ENCODE measurements around the gene LRRFIP2. TPM values are rescaled to one million over a fixed set of nuclear protein-coding genes. Genes with fewer than 3 reads are reported as not detected.
"Not testable (repeated sequence)": the region's sequence is repeated elsewhere in the genome, so short reads cannot be mapped to it uniquely, and the experiment has no call there.

Gene LRRFIP2
- total RNA-seq, 1 donor from 2014 or later: 36.7 TPM

DNA sequence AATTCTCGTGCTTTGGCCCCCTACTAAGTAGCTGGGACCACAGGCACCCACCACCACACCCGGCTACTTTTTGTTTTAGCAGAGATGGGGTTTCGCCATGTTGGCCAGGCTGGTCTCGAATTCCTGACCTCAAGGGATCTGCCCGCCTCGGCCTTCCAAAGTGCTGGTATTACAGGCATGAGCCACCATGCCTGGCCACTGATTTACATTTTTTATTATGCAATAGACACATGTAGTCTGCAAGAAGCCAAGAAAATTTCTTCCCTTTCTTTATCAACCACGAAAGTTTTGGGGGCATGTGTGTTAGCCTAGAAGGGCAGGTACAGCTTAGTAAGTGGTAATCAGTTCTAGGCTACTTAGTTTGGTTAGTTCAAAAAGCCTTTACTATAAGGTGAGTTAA lies 51.1 kb downstream of the LRRFIP2 start:
- Mint-ChIP-seq H3K4me3 (no peak overlapping the region), H3K27me3 (ENCODE audit: insufficient read depth, low read depth) (no peaks in the 10 kb centered on the region), H3K27ac (no peak overlapping the region), H3K9me3 (no peaks in the 10 kb centered on the region), H3K4me1 (no peaks in the 10 kb centered on the region), H3K36me3 (peaks cover 8% of the 10 kb centered on the region)
- TF ChIP-seq EZH2phosphoT487 (IDR thresholded peaks at IDR 0.05): no peak
- TF ChIP-seq, protein P1, sequence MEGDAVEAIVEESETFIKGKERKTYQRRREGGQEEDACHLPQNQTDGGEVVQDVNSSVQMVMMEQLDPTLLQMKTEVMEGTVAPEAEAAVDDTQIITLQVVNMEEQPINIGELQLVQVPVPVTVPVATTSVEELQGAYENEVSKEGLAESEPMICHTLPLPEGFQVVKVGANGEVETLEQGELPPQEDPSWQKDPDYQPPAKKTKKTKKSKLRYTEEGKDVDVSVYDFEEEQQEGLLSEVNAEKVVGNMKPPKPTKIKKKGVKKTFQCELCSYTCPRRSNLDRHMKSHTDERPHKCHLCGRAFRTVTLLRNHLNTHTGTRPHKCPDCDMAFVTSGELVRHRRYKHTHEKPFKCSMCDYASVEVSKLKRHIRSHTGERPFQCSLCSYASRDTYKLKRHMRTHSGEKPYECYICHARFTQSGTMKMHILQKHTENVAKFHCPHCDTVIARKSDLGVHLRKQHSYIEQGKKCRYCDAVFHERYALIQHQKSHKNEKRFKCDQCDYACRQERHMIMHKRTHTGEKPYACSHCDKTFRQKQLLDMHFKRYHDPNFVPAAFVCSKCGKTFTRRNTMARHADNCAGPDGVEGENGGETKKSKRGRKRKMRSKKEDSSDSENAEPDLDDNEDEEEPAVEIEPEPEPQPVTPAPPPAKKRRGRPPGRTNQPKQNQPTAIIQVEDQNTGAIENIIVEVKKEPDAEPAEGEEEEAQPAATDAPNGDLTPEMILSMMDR (IDR thresholded peaks at IDR 0.05): no peak
- no peak for TF ChIP-seq EZH2 (IDR thresholded peaks at IDR 0.05)
- no peak for DNase-seq (ENCODE audit: low spot score)
- H3K4me2 ChIP-seq: no peak overlapping the region
- H3K4me1 ChIP-seq: no peaks in the 10 kb centered on the region
- H2AFZ ChIP-seq (replicated peaks): no peak overlapping the region
- no peak overlapping the region for H3K4me3 ChIP-seq
- no peaks in the 10 kb centered on the region for H3F3A ChIP-seq (ENCODE audit: low read depth)
- no peaks in the 10 kb centered on the region for H3K9me3 ChIP-seq (ENCODE audit: low read depth)
- H3K79me2 ChIP-seq (ENCODE audit: low read depth): no peaks in the 10 kb centered on the region
- H3K27me3 ChIP-seq: no peaks in the 10 kb centered on the region
- H3K27ac ChIP-seq: no peak overlapping the region
- H4K20me1 ChIP-seq (ENCODE audit: low read depth): no peaks in the 10 kb centered on the region
- H3K36me3 ChIP-seq: peaks cover 3% of the 10 kb centered on the region
- H3K9ac ChIP-seq: no peak overlapping the region

GRCh38 chr3:37122069-37122468 lies 52.3 kb downstream of the LRRFIP2 start:
- H3K36me3 ChIP-seq; H3K4me3 Mint-ChIP-seq; H3K9ac ChIP-seq; H2AFZ ChIP-seq (replicated peaks); H3K36me3 Mint-ChIP-seq; H3F3A ChIP-seq (ENCODE audit: low read depth); H3K27me3 Mint-ChIP-seq (ENCODE audit: insufficient read depth, low read depth); DNase-seq (ENCODE audit: low spot score); H3K27ac Mint-ChIP-seq; H3K79me2 ChIP-seq (ENCODE audit: low read depth); H3K27ac ChIP-seq; H3K4me1 ChIP-seq; H3K4me1 Mint-ChIP-seq; H3K9me3 Mint-ChIP-seq; H4K20me1 ChIP-seq (ENCODE audit: low read depth); H3K27me3 ChIP-seq; H3K4me3 ChIP-seq; H3K4me2 ChIP-seq; H3K9me3 ChIP-seq (ENCODE audit: low read depth): not testable (repeated sequence)

- Mint-ChIP-seq H3K4me1 (no peaks in the 10 kb centered on the region), H3K4me3 (no peak overlapping the region), H3K36me3 (peaks cover 13% of the 10 kb centered on the region), H3K27ac (no peak overlapping the region), H3K27me3 (ENCODE audit: insufficient read depth, low read depth) (no peaks in the 10 kb centered on the region), H3K9me3 (no peaks in the 10 kb centered on the region)
- H3K9ac ChIP-seq: no peak overlapping the region
- no peak for DNase-seq (ENCODE audit: low spot score)
- H2AFZ ChIP-seq (replicated peaks): no peak overlapping the region
- H3K27me3 ChIP-seq: no peaks in the 10 kb centered on the region
- no peaks in the 10 kb centered on the region for H3F3A ChIP-seq (ENCODE audit: low read depth)
- H3K4me3 ChIP-seq: no peak overlapping the region
- H4K20me1 ChIP-seq (ENCODE audit: low read depth): no peaks in the 10 kb centered on the region
- H3K4me1 ChIP-seq: no peaks in the 10 kb centered on the region
- H3K27ac ChIP-seq: no peak overlapping the region
- no peaks in the 10 kb centered on the region for H3K79me2 ChIP-seq (ENCODE audit: low read depth)
- no peak overlapping the region for H3K4me2 ChIP-seq
- TF ChIP-seq EZH2 (IDR thresholded peaks at IDR 0.05) (no peak), EZH2phosphoT487 (IDR thresholded peaks at IDR 0.05) (no peak)
- TF ChIP-seq, protein P1 (IDR thresholded peaks at IDR 0.05): no peak
- peaks cover 3% of the 10 kb centered on the region for H3K36me3 ChIP-seq
- H3K9me3 ChIP-seq (ENCODE audit: low read depth): no peaks in the 10 kb centered on the region
These were observed 56.2 kb downstream of the LRRFIP2 start for GRCh38 chr3:37118163-37118562.

DNA sequence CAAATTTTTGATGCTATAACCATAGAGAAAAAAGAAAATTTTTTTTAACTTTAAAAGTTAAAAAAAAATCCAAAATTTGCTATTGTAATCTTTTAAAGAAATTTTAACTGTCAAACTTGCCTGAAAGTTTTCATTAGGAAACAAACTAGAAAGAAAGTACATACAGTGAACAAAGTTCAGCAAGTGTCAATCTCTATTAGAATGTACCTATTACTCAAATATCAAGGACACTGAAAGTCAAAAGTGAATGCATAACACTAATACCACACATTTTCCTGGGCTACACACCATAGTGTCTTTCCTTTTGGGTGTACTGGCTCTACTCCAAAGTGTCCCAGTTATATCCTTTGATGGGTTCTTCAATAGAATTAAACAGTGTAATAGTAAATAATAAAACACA lies 56.8 kb downstream of the LRRFIP2 start:
- H3K27me3 Mint-ChIP-seq (ENCODE audit: insufficient read depth, low read depth): no peaks in the 10 kb centered on the region
- Histone ChIP-seq H3K36me3 (peaks cover 3% of the 10 kb centered on the region), H3K4me2 (no peak overlapping the region), H3K27ac (no peak overlapping the region), H3K4me3 (no peak overlapping the region), H3F3A (ENCODE audit: low read depth) (no peaks in the 10 kb centered on the region), H3K4me1 (no peaks in the 10 kb centered on the region), H3K9ac (no peak overlapping the region), H3K79me2 (ENCODE audit: low read depth) (no peaks in the 10 kb centered on the region), H3K27me3 (no peaks in the 10 kb centered on the region), H4K20me1 (ENCODE audit: low read depth) (no peaks in the 10 kb centered on the region), H3K9me3 (ENCODE audit: low read depth) (no peaks in the 10 kb centered on the region), H2AFZ (replicated peaks) (no peak overlapping the region)
- H3K4me1 Mint-ChIP-seq: no peaks in the 10 kb centered on the region
- no peaks in the 10 kb centered on the region for H3K9me3 Mint-ChIP-seq
- no peak for TF ChIP-seq EZH2phosphoT487 (IDR thresholded peaks at IDR 0.05)
- TF ChIP-seq EZH2 (IDR thresholded peaks at IDR 0.05): no peak
- TF ChIP-seq, protein P1 (IDR thresholded peaks at IDR 0.05): no peak
- H3K4me3 Mint-ChIP-seq: no peak overlapping the region
- H3K27ac Mint-ChIP-seq: no peak overlapping the region
- peaks cover 13% of the 10 kb centered on the region for H3K36me3 Mint-ChIP-seq
- DNase-seq (ENCODE audit: low spot score): no peak
